IMR-90 (cell line): ENCODE results near the gene UGT2B7. TPM values are rescaled to one million over a fixed set of nuclear protein-coding genes. Genes with fewer than 3 reads are reported as not detected.
A peak's percentile ranks its signal among the peaks of the same experiment; 100 is the strongest.

Source experiments
- ATAC-seq: fragments of 200-7000 bp; cut with Tn5 transposase; 2 replicates; pipeline ENCODE4 v1.9.1; 2020; ENCODE audit warnings: low read depth, mild to moderate bottlenecking, moderate library complexity
- BruUV-seq: library from RNA; stranded (reverse); fragments of 400-500 nt; replicated peaks from 2 replicates; lab custom pipeline; 2021; lab: Mats Ljungman, UMichigan
- CTCF ChIA-PET: fragments of 300-600 bp; formaldehyde crosslinking; extraction: SDS; loops from one replicate; lab custom pipeline; 2021; ENCODE audit warnings: antibody characterized with exemption; lab: Yijun Ruan, JAX
- POLR2A ChIA-PET: fragments of 300-600 bp; sonication (Branson Sonifier 250); formaldehyde crosslinking; loops from one replicate; lab custom pipeline; 2022; ENCODE audit warnings: antibody characterized with exemption; ENCODE audit not compliant: unreplicated experiment; lab: Charles Lee
- DNase-seq: peaks from one replicate; pipeline ENCODE4 v3.0.0; 2013
- H2AFZ ChIP-seq: replicated peaks from 2 replicates; pipeline ENCODE3; 2013; ENCODE audit warnings: low read length, mild to moderate bottlenecking; ENCODE audit not compliant: poor library complexity
- H2AK5ac ChIP-seq: 2 replicates; pipeline ENCODE4 v1.6.1; 2013; ENCODE audit warnings: low read depth, low read length, inconsistent platforms
- H2AK9ac ChIP-seq: replicated peaks from 2 replicates; pipeline ENCODE3; 2013; ENCODE audit warnings: mild to moderate bottlenecking, low read depth, low read length, moderate library complexity; ENCODE audit not compliant: poor library complexity
- H2BK120ac ChIP-seq: 2 replicates; pipeline ENCODE4 v1.6.1; 2013; ENCODE audit warnings: low read depth, low read length, inconsistent platforms
- H2BK15ac ChIP-seq: 3 replicates; pipeline ENCODE4 v1.6.1; 2013; ENCODE audit warnings: low read depth, low read length, inconsistent platforms
- H2BK20ac ChIP-seq: 2 replicates; pipeline ENCODE4 v1.6.1; 2013; ENCODE audit warnings: low read depth, mild to moderate bottlenecking, inconsistent platforms, low read length, moderate library complexity
- H2BK5ac ChIP-seq: 2 replicates; pipeline ENCODE4 v1.6.1; 2013; ENCODE audit warnings: mild to moderate bottlenecking, low read depth, low read length, inconsistent platforms; ENCODE audit not compliant: poor library complexity, severe bottlenecking
- H3K14ac ChIP-seq: replicated peaks from 2 replicates; pipeline ENCODE4 v1.6.1; 2013; ENCODE audit warnings: low read depth, low read length, inconsistent platforms
- H3K18ac ChIP-seq: 2 replicates; pipeline ENCODE4 v1.6.1; 2013; ENCODE audit warnings: low read depth, low read length, control low read depth
- H3K23ac ChIP-seq: 2 replicates; pipeline ENCODE4 v1.6.1; 2013; ENCODE audit warnings: low read depth, low read length, inconsistent platforms
- H3K27ac ChIP-seq: 2 replicates; pipeline ENCODE4 v1.5.1; 2013; ENCODE audit warnings: mild to moderate bottlenecking, control low read depth, low read length; ENCODE audit not compliant: insufficient read depth
- H3K27me3 ChIP-seq: 2 replicates; pipeline ENCODE4 v1.6.1; 2013; ENCODE audit warnings: low read length; ENCODE audit not compliant: control insufficient read depth, insufficient read depth
- H3K36me3 ChIP-seq: 2 replicates; pipeline ENCODE4 v1.6.1; 2013; ENCODE audit warnings: low read length, mixed read lengths; ENCODE audit not compliant: control insufficient read depth, insufficient read depth
- H3K4ac ChIP-seq: 2 replicates; pipeline ENCODE4 v1.6.1; 2013; ENCODE audit warnings: low read depth, low read length, inconsistent platforms
- H3K4me1 ChIP-seq: 2 replicates; pipeline ENCODE4 v1.6.1; 2013; ENCODE audit warnings: low read length, mixed read lengths; ENCODE audit not compliant: control insufficient read depth, insufficient read depth
- H3K4me2 ChIP-seq: 2 replicates; pipeline ENCODE4 v1.6.1; 2013; ENCODE audit warnings: low read depth, mild to moderate bottlenecking, control low read depth, low read length, moderate library complexity
- H3K4me3 ChIP-seq: 2 replicates; pipeline ENCODE4 v1.5.1; 2013; ENCODE audit warnings: low read depth, mild to moderate bottlenecking, control low read depth, low read length, moderate library complexity; ENCODE audit not compliant: insufficient read depth
- H3K56ac ChIP-seq: 2 replicates; pipeline ENCODE4 v1.6.1; 2013; ENCODE audit warnings: low read length, inconsistent platforms; ENCODE audit not compliant: insufficient read depth; ENCODE audit errors: extremely low read depth
- H3K79me1 ChIP-seq, 2 experiments: 2 replicates each; pipeline ENCODE4 v1.6.1; 2013; ENCODE audit warnings: low read length in 2 of 2, inconsistent platforms in 1 of 2, low read depth in 1 of 2
- H3K9ac ChIP-seq: 2 replicates; pipeline ENCODE4 v1.6.1; 2013; ENCODE audit warnings: low read depth, low read length, control low read depth
- H3K9me1 ChIP-seq: 2 replicates; pipeline ENCODE4 v1.6.1; 2013; ENCODE audit warnings: low read length, inconsistent platforms; ENCODE audit not compliant: insufficient read depth
- H3K9me3 ChIP-seq: 2 replicates; pipeline ENCODE4 v1.6.1; 2013; ENCODE audit warnings: low read length; ENCODE audit not compliant: control insufficient read depth, insufficient read depth
- H4K20me1 ChIP-seq: 2 replicates; pipeline ENCODE4 v1.6.1; 2013; ENCODE audit warnings: low read length, inconsistent platforms; ENCODE audit not compliant: insufficient read depth
- H4K5ac ChIP-seq: 2 replicates; pipeline ENCODE4 v1.6.1; 2013; ENCODE audit warnings: mild to moderate bottlenecking, low read depth, low read length, control low read depth
- H4K8ac ChIP-seq, 2 experiments: 2 replicates each; pipeline ENCODE4 v1.6.1; 2013; ENCODE audit warnings: low read depth in 2 of 2, low read length in 2 of 2, control low read depth in 1 of 2, inconsistent platforms in 1 of 2
- H4K91ac ChIP-seq: 2 replicates; pipeline ENCODE4 v1.6.1; 2013; ENCODE audit warnings: low read depth, low read length, inconsistent platforms; ENCODE audit not compliant: insufficient read depth
- FOS ChIP-seq: fragments of 150-350 bp; IDR thresholded peaks from 2 replicates; pipeline ENCODE4 v1.6.1; 2016; ENCODE audit warnings: low read depth, low read length
- MAFK ChIP-seq: IDR thresholded peaks from 2 replicates; pipeline ENCODE4 v1.6.1; 2012; ENCODE audit warnings: low read depth, low read length, improper control_type of control experiment
- NFE2L2 ChIP-seq: fragments of 150-350 bp; IDR thresholded peaks from 2 replicates; pipeline ENCODE4 v1.6.1; 2016; ENCODE audit warnings: low read depth, mild to moderate bottlenecking, low read length
- POLR2A ChIP-seq: IDR thresholded peaks from 2 replicates; pipeline ENCODE4 v1.6.1; 2012; ENCODE audit warnings: mild to moderate bottlenecking, low read depth, low read length
- WGBS, 2 experiments: methylation state at CpG; one replicate each; pipeline versions ENCODE4 v1.1.5 to v1.1.7; 2013; ENCODE audit warnings: missing lambda C conversion rate in 2 of 2; ENCODE audit not compliant: insufficient read length in 1 of 2; ENCODE audit errors: extremely low coverage in 2 of 2; 5-methylcytosine and 5-hydroxymethylcytosine counted together
- dilution Hi-C: fragments of 300-500 bp; cut with HindIII; formaldehyde crosslinking; loops from one replicate; pipeline ENCODE4 v1.14.3; 2018; ENCODE audit warnings: low sequenced_read_pairs; ENCODE audit not compliant: unreplicated experiment
- in situ Hi-C: fragments of 300-500 bp; cut with MboI; formaldehyde crosslinking; loops from 3 replicates; pipeline ENCODE4 v1.14.3; 2019; ENCODE audit warnings: low sequenced_read_pairs, inconsistent platforms, mixed read lengths
- intact Hi-C: fragments of 100-400 bp; cut with micrococcal nuclease; formaldehyde crosslinking; loops from 2 replicates; pipeline ENCODE4 v1.10.0; 2022
- polyA plus RNA-seq, 3 experiments: library from polyadenylated mRNA; depleted of rRNA; stranded (reverse); fragments of >200 nt; gene quantifications; 2 replicates each; pipeline ENCODE4 v1.2.3, GENCODE V29; 2012; ENCODE audit warnings: low replicate concordance in 1 of 3
- total RNA-seq: library from RNA; depleted of rRNA; stranded (reverse); fragments of >200 nt; gene quantifications from 2 replicates; pipeline ENCODE4 v1.2.3, GENCODE V29; 2012

Gene UGT2B7
- total and polyA plus RNA-seq, 2 of the 4 experiments (the other 2 are of a cell fraction): 0.10 TPM; not detected in 1

- no peak overlapping the region for H2AFZ ChIP-seq
- no peaks in the 10 kb centered on the region for H3K9me1 ChIP-seq
- H2BK15ac ChIP-seq: no peak overlapping the region
- H2AK5ac ChIP-seq: no peak overlapping the region
- ChIA-PET CTCF (no interaction called here), POLR2A (no interaction called here)
- H3K18ac ChIP-seq: peak overlapping the region; percentile 72; the same call in 1 of the 2 replicates
- peak overlapping the region; percentile 32 for H2BK5ac ChIP-seq
- H3K79me1 ChIP-seq: no peaks in the 10 kb centered on the region
- intact Hi-C loops: no loop called here
- H4K91ac ChIP-seq: no peak overlapping the region
- H2BK120ac ChIP-seq: peak overlapping the region; percentile 83
- H2AK9ac ChIP-seq: no peak overlapping the region
- no peaks in the 10 kb centered on the region for H4K20me1 ChIP-seq
- peak overlapping the region; percentile 22 for H2BK20ac ChIP-seq
- WGBS, 2 experiments: no CpG with 5 or more reads among the region's 2 CpGs
- H3K9ac ChIP-seq: no peak overlapping the region
- DNase-seq (peak; percentile 92), ATAC-seq (peak; percentile 71)
- no peak overlapping the region for H3K27ac ChIP-seq
- in situ Hi-C loops: no loop called here
- dilution Hi-C loops: no loop called here
- no peaks in the 10 kb centered on the region for H3K27me3 ChIP-seq
- H3K4ac ChIP-seq: peak overlapping the region; percentile 28; the same call in 1 of the 2 replicates
- H3K36me3 ChIP-seq: no peaks in the 10 kb centered on the region
- H3K4me1 ChIP-seq: peaks cover 7% of the 10 kb centered on the region
- 0 out of 2 replicates have a peak overlapping the region, but pooled peaks have one; percentile 10 for H3K14ac ChIP-seq
- H3K56ac ChIP-seq: no peak overlapping the region
- peak overlapping the region; percentile 28; the same call in 1 of the 2 replicates for H3K23ac ChIP-seq
- no peaks in the 10 kb centered on the region for H3K9me3 ChIP-seq
- peak overlapping the region in 1 of 2 experiments; percentile 57; a peak in 2 of 4 replicates for H4K8ac ChIP-seq
- BruUV-seq: no TSS peak
- H3K4me2 ChIP-seq: no peak overlapping the region
- TF ChIP-seq POLR2A (no peak), NFE2L2 (0 out of 2 replicates have a peak, but pooled peaks have one; percentile 33), FOS (peak; percentile 41; the same call in 1 of the 2 replicates), MAFK (peak; percentile 96)
- H4K5ac ChIP-seq: peak overlapping the region; percentile 78; the same call in 1 of the 2 replicates
- H3K4me3 ChIP-seq: no peak overlapping the region
Observed at GRCh38 chr4:69095301-69095731, 958 bp upstream of the UGT2B7 start.
